GM18520 (cell line): ENCODE measurements around the gene MOB2.
"Not testable (repeated sequence)": the region's sequence is repeated elsewhere in the genome, so short reads cannot be mapped to it uniquely, and the experiment has no call there.

Experiments
- ATAC-seq: cut with Tn5 transposase; IDR thresholded peaks from one replicate; pipeline ENCODE4 v1.9.1; 2021; ENCODE audit not compliant: unreplicated experiment

Gene MOB2

GRCh38 chr11:1519028-1520010, 32.7 kb upstream of the MOB2 start:
- no peak for ATAC-seq

- ATAC-seq: no peak
Measured at GRCh38 chr11:1518301-1518700, 31.7 kb upstream of the MOB2 start.

GRCh38 chr11:1517117-1518005, 30.8 kb upstream of the MOB2 start:
- no peak for ATAC-seq

GRCh38 chr11:1516273-1517067, 29.9 kb upstream of the MOB2 start:
- no peak for ATAC-seq

GRCh38 chr11:1515082-1516060, 28.8 kb upstream of the MOB2 start:
- no peak for ATAC-seq

GRCh38 chr11:1514336-1515061, 27.9 kb upstream of the MOB2 start:
- no peak for ATAC-seq

GRCh38 chr11:1513326-1514296, 27.0 kb upstream of the MOB2 start:
- ATAC-seq: no peak

GRCh38 chr11:1512531-1513258, 26.1 kb upstream of the MOB2 start:
- not testable (repeated sequence) for ATAC-seq

GRCh38 chr11:1511937-1512496, 25.4 kb upstream of the MOB2 start:
- no peak for ATAC-seq

- no peak for ATAC-seq
Measured at GRCh38 chr11:1510928-1511327, 24.3 kb upstream of the MOB2 start.

- ATAC-seq: not testable (repeated sequence)
Measured at GRCh38 chr11:1510351-1510750, 23.8 kb upstream of the MOB2 start.

GRCh38 chr11:1509626-1510255, 23.2 kb upstream of the MOB2 start:
- ATAC-seq: no peak

- no peak for ATAC-seq
Measured at GRCh38 chr11:1508986-1509385, 22.4 kb upstream of the MOB2 start.

GRCh38 chr11:1508491-1508891, 21.9 kb upstream of the MOB2 start:
- no peak for ATAC-seq

GRCh38 chr11:1507381-1508140, 21.0 kb upstream of the MOB2 start:
- no peak for ATAC-seq

GRCh38 chr11:1506981-1507380, 20.4 kb upstream of the MOB2 start:
- ATAC-seq: no peak
